Upper lobe of left lung (tissue), 6 donors: Measurements from ENCODE around the gene PLEKHM2. TPM values are rescaled to one million over a fixed set of nuclear protein-coding genes. Genes with fewer than 3 reads are reported as not detected.
A peak's percentile ranks its signal among the peaks of the same experiment; 100 is the strongest.

ENCODE experiments used
- ATAC-seq, 2 donors: fragments of 200-7000 bp; cut with Tn5 transposase; one replicate each; pipeline ENCODE4 v1.9.1; 2022; ENCODE audit warnings: mild to moderate bottlenecking in 2 of 2, moderate library complexity in 2 of 2; ENCODE audit not compliant: low FRiP score in 2 of 2
- DNase-seq, 2 donors: peaks; one replicate each; pipeline ENCODE4 v3.0.0-alpha.2; 2019 to 2020
- H3K27ac ChIP-seq, 4 donors: fragments of 200-600 bp; sonication (generic); one replicate each; pipeline ENCODE4 v1.5.1; 2016 to 2019
- H3K27me3 ChIP-seq, 4 donors: fragments of 200-600 bp; sonication (generic); one replicate each; pipeline ENCODE4 v1.5.1; 2017 to 2019
- H3K36me3 ChIP-seq, 4 donors: fragments of 200-600 bp; sonication (generic); one replicate each; pipeline ENCODE4 v1.5.1; 2016 to 2019
- H3K4me1 ChIP-seq, 4 donors: fragments of 200-600 bp; sonication (generic); one replicate each; pipeline ENCODE4 v1.5.1; 2018 to 2019
- H3K4me3 ChIP-seq, 4 donors: fragments of 200-600 bp; sonication (generic); one replicate each; pipeline ENCODE4 v1.5.1; 2017 to 2019; ENCODE audit warnings: mild to moderate bottlenecking in 2 of 4, moderate library complexity in 1 of 4
- H3K9me3 ChIP-seq, 4 donors: fragments of 200-600 bp; sonication (generic); one replicate each; pipeline ENCODE4 v1.5.1; 2018 to 2019
- EP300 ChIP-seq, 4 donors: sonication (generic); formaldehyde crosslinking; IDR thresholded peaks; one replicate each; pipeline ENCODE4 v1.5.1; 2017; ENCODE audit warnings: antibody characterized with exemption in 4 of 4, control low read depth in 2 of 4
- POLR2A ChIP-seq, 4 donors: fragments of 450-650 bp; IDR thresholded peaks; one replicate each; pipeline ENCODE4 v1.5.1; 2016 to 2017; ENCODE audit warnings: antibody characterized with exemption in 4 of 4, mild to moderate bottlenecking in 2 of 4
- POLR2AphosphoS5 ChIP-seq, 2 donors: sonication (generic); formaldehyde crosslinking; IDR thresholded peaks; one replicate each; pipeline ENCODE4 v1.5.1; 2017; ENCODE audit warnings: antibody characterized with exemption in 2 of 2
- WGBS, 2 donors: methylation state at CpG; one replicate each; pipeline ENCODE4 v1.1.5; 2017 to 2018; 5-methylcytosine and 5-hydroxymethylcytosine counted together
- total RNA-seq, 6 donors: library from RNA; depleted of rRNA in 4 of 6; stranded (reverse); fragments of >200 nt in 4 of 6; gene quantifications; one replicate each; pipeline versions ENCODE4 v1.1.0 to v1.2.1, GENCODE V29; 2016 to 2021
- TF ChIP-seq, protein P1 (sequence below), 6 experiments: fragments of 450-650 bp in 4 of 6; fragments of 200-600 bp in 2 of 6; sonication (generic) in 2 of 6; IDR thresholded peaks; one replicate each; pipeline ENCODE4 v1.5.1; 2016 to 2019; ENCODE audit warnings: antibody characterized with exemption in 6 of 6
- donor health status: DM: no; HTN: no; CAD: no; lungs with moderate emphysema.
- donor health status: DM: no; HTN: yes; CAD: no; lungs with severe emphysema.

Gene PLEKHM2
- total RNA-seq, 6 donors from 2014 or later, result 50.3 to 120 (median 83.3) TPM

DNA sequence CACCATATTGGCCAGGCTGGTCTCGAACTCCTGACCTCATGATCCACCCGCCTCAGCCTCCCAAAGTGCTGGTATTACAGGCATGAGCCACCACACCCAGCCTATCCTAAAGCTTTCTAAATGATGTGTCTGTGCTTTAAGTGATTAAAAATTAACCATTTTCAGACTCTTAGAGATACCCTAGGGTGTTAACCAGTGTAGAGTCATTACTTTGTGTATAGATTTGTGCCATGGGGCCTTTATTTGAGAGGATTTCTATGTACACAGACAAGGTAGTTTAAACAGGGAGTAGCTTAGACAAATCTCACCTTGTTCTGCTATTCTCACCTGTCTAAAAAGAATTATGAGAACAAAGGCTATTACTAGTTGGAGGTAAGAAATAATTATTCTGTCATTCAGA lies 12.7 kb upstream of the PLEKHM2 start:
- H3K4me3 ChIP-seq, result no peak overlapping the region
- H3K4me1 ChIP-seq, result peaks cover 0 to 2% (median 0%) of the 10 kb centered on the region in 4 donors
- WGBS, 2 donors, result 91 to 94% methylated on average over 2 of the region's 2 CpGs
- DNase-seq, result no peak
- H3K27me3 ChIP-seq, result no peaks in the 10 kb centered on the region
- no peaks in the 10 kb centered on the region for H3K9me3 ChIP-seq
- H3K27ac ChIP-seq, result no peak overlapping the region
- peaks cover 0 to 3% (median 0%) of the 10 kb centered on the region in 4 donors for H3K36me3 ChIP-seq
- no peak for ATAC-seq
- TF ChIP-seq, protein P1, sequence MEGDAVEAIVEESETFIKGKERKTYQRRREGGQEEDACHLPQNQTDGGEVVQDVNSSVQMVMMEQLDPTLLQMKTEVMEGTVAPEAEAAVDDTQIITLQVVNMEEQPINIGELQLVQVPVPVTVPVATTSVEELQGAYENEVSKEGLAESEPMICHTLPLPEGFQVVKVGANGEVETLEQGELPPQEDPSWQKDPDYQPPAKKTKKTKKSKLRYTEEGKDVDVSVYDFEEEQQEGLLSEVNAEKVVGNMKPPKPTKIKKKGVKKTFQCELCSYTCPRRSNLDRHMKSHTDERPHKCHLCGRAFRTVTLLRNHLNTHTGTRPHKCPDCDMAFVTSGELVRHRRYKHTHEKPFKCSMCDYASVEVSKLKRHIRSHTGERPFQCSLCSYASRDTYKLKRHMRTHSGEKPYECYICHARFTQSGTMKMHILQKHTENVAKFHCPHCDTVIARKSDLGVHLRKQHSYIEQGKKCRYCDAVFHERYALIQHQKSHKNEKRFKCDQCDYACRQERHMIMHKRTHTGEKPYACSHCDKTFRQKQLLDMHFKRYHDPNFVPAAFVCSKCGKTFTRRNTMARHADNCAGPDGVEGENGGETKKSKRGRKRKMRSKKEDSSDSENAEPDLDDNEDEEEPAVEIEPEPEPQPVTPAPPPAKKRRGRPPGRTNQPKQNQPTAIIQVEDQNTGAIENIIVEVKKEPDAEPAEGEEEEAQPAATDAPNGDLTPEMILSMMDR (IDR thresholded peaks at IDR 0.05), result no peak
- TF ChIP-seq EP300 (IDR thresholded peaks at IDR 0.05) (no peak), POLR2A (IDR thresholded peaks at IDR 0.05) (no peak), POLR2AphosphoS5 (IDR thresholded peaks at IDR 0.05) (no peak)

DNA sequence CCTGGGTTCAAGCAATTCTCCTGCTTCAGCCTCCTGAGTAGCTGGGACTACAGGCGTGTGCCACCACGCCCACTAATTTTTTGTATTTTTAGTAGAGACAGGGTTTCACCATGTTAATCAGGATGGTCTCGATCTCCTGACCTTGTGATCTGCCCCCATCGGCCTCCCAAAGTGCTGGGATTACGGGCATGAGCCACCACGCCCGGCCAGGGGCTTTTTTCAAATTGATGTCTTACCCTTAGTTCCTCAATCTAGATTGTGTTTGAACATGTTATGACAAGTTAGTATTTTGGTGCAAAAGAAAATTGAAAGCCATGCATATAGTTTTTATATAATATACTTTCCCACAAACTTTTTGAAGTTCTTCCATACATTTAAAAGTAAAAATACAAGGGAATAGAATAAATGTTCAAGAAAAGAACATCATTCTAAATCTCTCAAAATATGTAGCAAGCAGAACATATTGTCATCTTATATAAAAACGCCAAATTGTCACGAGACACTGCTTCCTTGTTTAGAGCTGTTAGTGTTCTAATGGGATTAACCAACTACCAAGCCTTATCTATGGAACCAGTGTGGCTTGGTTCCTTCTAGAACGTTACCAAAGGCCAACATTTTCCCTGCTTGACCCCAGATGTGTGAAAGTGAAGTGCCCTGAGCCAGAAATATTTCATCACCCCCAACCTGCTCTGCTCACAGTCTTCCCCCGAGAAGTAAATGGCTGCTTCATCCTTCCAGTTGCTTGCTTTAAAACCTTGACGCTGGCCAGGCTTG lies 9.5 kb upstream of the PLEKHM2 start:
- Histone ChIP-seq H3K4me3 (no peak overlapping the region), H3K36me3 (no peaks in the 10 kb centered on the region), H3K27me3 (no peaks in the 10 kb centered on the region), H3K4me1 (peaks cover 0 to 8% (median 0%) of the 10 kb centered on the region in 4 donors), H3K27ac (peak overlapping the region in 1 of 4 donors; percentile 37), H3K9me3 (no peaks in the 10 kb centered on the region)
- DNase-seq (no peak), ATAC-seq (peak in 1 of 2 donors; percentile 38)
- WGBS, 2 donors, result 71 to 78% methylated on average over 12 of the region's 12 CpGs
- TF ChIP-seq POLR2A (IDR thresholded peaks at IDR 0.05) (no peak), POLR2AphosphoS5 (IDR thresholded peaks at IDR 0.05) (no peak), EP300 (IDR thresholded peaks at IDR 0.05) (no peak)
- TF ChIP-seq, protein P1 (IDR thresholded peaks at IDR 0.05), result no peak

DNA sequence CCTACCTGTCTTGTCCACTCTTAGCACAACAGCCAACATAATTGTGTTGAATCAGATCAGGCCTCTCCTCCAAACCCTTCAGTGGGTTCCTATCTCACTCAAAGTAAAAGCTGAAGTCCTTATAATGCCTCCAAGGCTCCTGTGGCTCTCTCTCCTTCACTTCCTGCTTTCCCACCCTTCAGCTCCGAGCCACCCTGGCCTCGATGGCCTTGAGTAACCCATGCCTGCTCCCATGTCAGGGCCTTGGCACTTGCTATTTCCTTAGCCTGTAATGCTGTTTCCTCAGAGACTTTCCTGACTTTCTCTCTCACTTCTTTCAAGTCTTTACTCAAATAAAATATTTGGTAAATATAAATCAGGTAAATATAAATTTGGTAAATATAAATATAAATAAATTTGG lies 8.1 kb upstream of the PLEKHM2 start:
- ATAC-seq (peak in 1 of 2 donors; percentile 39), DNase-seq (peak in 1 of 2 donors; percentile 46)
- WGBS, 2 donors, result 23 to 29% methylated on average over 2 of the region's 2 CpGs
- Histone ChIP-seq H3K4me1 (peaks cover 0 to 11% (median under 1%) of the 10 kb centered on the region in 4 donors), H3K9me3 (no peaks in the 10 kb centered on the region), H3K27me3 (no peaks in the 10 kb centered on the region), H3K4me3 (no peak overlapping the region), H3K36me3 (no peaks in the 10 kb centered on the region), H3K27ac (peak overlapping the region in 1 of 4 donors; percentile 65)
- TF ChIP-seq, protein P1 (IDR thresholded peaks at IDR 0.05), result no peak
- TF ChIP-seq POLR2AphosphoS5 (IDR thresholded peaks at IDR 0.05) (no peak), EP300 (IDR thresholded peaks at IDR 0.05) (no peak), POLR2A (IDR thresholded peaks at IDR 0.05) (no peak)

DNA sequence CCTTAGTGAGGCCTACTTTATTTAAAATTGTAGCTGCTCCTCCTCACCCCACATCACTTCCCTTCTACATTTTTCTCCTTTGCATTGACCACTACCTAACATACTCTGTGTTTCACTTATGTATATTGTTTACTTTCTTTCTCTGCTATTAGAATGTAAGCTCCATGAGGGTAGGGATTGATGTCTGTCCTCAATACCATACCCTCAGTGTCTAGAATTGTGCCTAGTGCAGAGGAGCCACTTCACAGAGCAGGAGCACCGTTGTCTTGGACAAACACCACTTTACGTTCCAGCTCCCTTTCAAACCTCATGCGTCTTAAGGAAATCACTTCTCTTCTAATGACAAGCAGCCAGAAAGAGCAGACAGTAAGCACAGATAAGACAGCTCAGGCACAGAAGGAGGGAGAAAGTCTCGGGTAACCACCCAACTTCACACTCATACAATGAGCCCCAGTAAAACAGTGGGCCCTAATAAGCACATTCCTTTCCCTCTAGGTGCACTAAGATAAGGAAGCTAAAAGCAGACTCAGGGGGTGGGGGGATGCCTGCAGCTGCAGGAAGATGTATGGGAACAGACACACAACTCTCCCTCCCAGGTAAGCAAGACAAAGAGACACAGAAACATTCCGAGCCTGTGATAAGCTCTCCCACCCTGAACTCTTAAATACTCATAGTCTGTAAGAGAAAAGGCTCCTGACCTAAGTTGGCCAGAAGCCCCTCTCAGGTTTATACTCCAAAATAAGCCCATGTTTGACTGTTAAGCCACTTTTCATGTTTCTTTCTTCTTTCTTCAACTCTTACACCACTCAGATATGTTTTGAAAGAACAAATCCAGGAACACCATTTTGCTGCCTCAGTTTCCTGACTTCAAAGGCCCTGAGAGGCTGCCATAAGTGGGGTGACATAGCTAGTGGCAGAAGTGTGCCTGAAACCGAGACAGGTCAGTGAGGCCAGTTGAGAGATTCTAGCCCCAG lies 7.1 kb upstream of the PLEKHM2 start:
- Histone ChIP-seq H3K9me3 (no peaks in the 10 kb centered on the region), H3K36me3 (no peaks in the 10 kb centered on the region), H3K4me3 (no peak overlapping the region), H3K27ac (peak overlapping the region in 1 of 4 donors; percentile 16), H3K4me1 (peaks cover 0 to 11% (median 1%) of the 10 kb centered on the region in 4 donors), H3K27me3 (no peaks in the 10 kb centered on the region)
- TF ChIP-seq POLR2A (IDR thresholded peaks at IDR 0.05) (no peak), EP300 (IDR thresholded peaks at IDR 0.05) (no peak), POLR2AphosphoS5 (IDR thresholded peaks at IDR 0.05) (no peak)
- TF ChIP-seq, protein P1 (IDR thresholded peaks at IDR 0.05), result no peak
- WGBS, 2 donors, result 84 to 88% methylated on average over 6 of the region's 6 CpGs
- ATAC-seq (no peak), DNase-seq (no peak)
